CD4-positive, alpha-beta T cell treated with Interleukin-4 for 4 hours (primary cell): ENCODE results near the gene TLCD1.
"Not testable (repeated sequence)": the region's sequence is repeated elsewhere in the genome, so short reads cannot be mapped to it uniquely, and the experiment has no call there.

Experiments used
- DNase-seq: peaks from one replicate; pipeline ENCODE4 v3.0.0-alpha.2; 2020

The TLCD1 gene

GRCh38 chr17:28726627-28727491, 826 bp upstream of the TLCD1 start:
- DNase-seq, result peak; percentile 88

- DNase-seq, result no peak
Observed at GRCh38 chr17:28725660-28726225, 290 bp downstream of the TLCD1 start.

GRCh38 chr17:28725166-28725659, 820 bp downstream of the TLCD1 start:
- DNase-seq, result no peak

GRCh38 chr17:28724500-28725165, 1.4 kb downstream of the TLCD1 start:
- no peak for DNase-seq

GRCh38 chr17:28723836-28724499, 2.1 kb downstream of the TLCD1 start:
- DNase-seq, result not testable (repeated sequence)

- no peak for DNase-seq
Observed at GRCh38 chr17:28723159-28723835, 2.7 kb downstream of the TLCD1 start.

- DNase-seq, result no peak
Observed at GRCh38 chr17:28722417-28723158, 3.4 kb downstream of the TLCD1 start.

- not testable (repeated sequence) for DNase-seq
Observed at GRCh38 chr17:28720997-28721329, 5.1 kb downstream of the TLCD1 start.

- DNase-seq, result peak; percentile 23
Observed at GRCh38 chr17:28720247-28720996, 5.6 kb downstream of the TLCD1 start.

GRCh38 chr17:28719021-28719433, 7.0 kb downstream of the TLCD1 start:
- no peak for DNase-seq

- no peak for DNase-seq
Observed at GRCh38 chr17:28718333-28719020, 7.6 kb downstream of the TLCD1 start.

GRCh38 chr17:28717578-28718332, 8.3 kb downstream of the TLCD1 start, which contains the start of gene RAB34:
TSS of gene RAB34 (minus strand) at chr17:28717868. CDS start at chr17:28717266, 602 bp downstream.
- no peak for DNase-seq

- DNase-seq, result no peak
Observed at GRCh38 chr17:28716740-28717577, 9.1 kb downstream of the TLCD1 start.

GRCh38 chr17:28715217-28715616, 10.8 kb downstream of the TLCD1 start:
- DNase-seq, result no peak

- DNase-seq, result no peak
Observed at GRCh38 chr17:28714281-28714680, 11.8 kb downstream of the TLCD1 start.

GRCh38 chr17:28712705-28713415, 13.2 kb downstream of the TLCD1 start:
- DNase-seq, result no peak

- peak; percentile 60 for DNase-seq
Observed at GRCh38 chr17:28712032-28712704, 13.9 kb downstream of the TLCD1 start.

- DNase-seq, result no peak
Observed at GRCh38 chr17:28711723-28712031, 14.4 kb downstream of the TLCD1 start, which contains the start of gene PROCA1. TSS of gene PROCA1 (minus strand) at chr17:28711888. CDS start at chr17:28711660, 228 bp downstream.
